HL-60 (cell line): ENCODE data around the gene SPATA9.

Experiments
- CTCF ChIP-seq: IDR thresholded peaks from one replicate; pipeline ENCODE4 v1.5.1; 2011; ENCODE audit warnings: low read length, control low read depth, inconsistent platforms; ENCODE audit not compliant: insufficient read depth
- GABPA ChIP-seq: IDR thresholded peaks from 2 replicates; pipeline ENCODE4 v1.6.1; 2012; ENCODE audit warnings: low read depth
- POLR2AphosphoS5 ChIP-seq: IDR thresholded peaks from 2 replicates; pipeline ENCODE4 v1.6.1; 2012; ENCODE audit warnings: low read depth
- REST ChIP-seq: IDR thresholded peaks from 2 replicates; pipeline ENCODE4 v1.6.1; 2012; ENCODE audit warnings: low read depth; ENCODE audit not compliant: insufficient replicate concordance
- SPI1 ChIP-seq: IDR thresholded peaks from 2 replicates; pipeline ENCODE4 v1.6.1; 2012; ENCODE audit warnings: low read depth, mild to moderate bottlenecking, borderline replicate concordance

GRCh38 chr5:95624368-95624767 lies 58.4 kb downstream of the SPATA9 start:
- no peak for TF ChIP-seq CTCF
- no peak for TF ChIP-seq POLR2AphosphoS5
- no peak for TF ChIP-seq REST
- TF ChIP-seq GABPA, result no peak
- TF ChIP-seq SPI1, result no peak
